GM06990 (cell line): Measurements from ENCODE around the gene LMF1.

Experiments
- DNase-seq: peaks from one replicate; pipeline ENCODE4 v3.0.0-alpha.2; 2011; ENCODE audit not compliant: insufficient read length; ENCODE audit errors: extremely low read depth
- H3K27me3 ChIP-seq: replicated peaks from 2 replicates; pipeline ENCODE4 v1.6.0; 2011; ENCODE audit warnings: low read length; ENCODE audit not compliant: control insufficient read depth, insufficient read depth
- H3K36me3 ChIP-seq: 2 replicates; pipeline ENCODE4 v1.5.1; 2011; ENCODE audit warnings: low read length; ENCODE audit not compliant: control insufficient read depth, insufficient read depth
- H3K4me3 ChIP-seq: replicated peaks from 2 replicates; pipeline ENCODE4 v1.5.1; 2011; ENCODE audit warnings: low read depth, mild to moderate bottlenecking, control low read depth, low read length
- CTCF ChIP-seq: IDR thresholded peaks from 2 replicates; pipeline ENCODE4 v1.5.1; 2011; ENCODE audit warnings: low read length, control low read depth, mild to moderate bottlenecking, inconsistent platforms; ENCODE audit not compliant: insufficient read depth, poor library complexity, severe bottlenecking

LMF1 gene

GRCh38 chr16:828891-829290, 141.9 kb downstream of the LMF1 start:
- Histone ChIP-seq H3K27me3 (no peaks in the 10 kb centered on the region), H3K4me3 (no peak overlapping the region), H3K36me3 (no peaks in the 10 kb centered on the region)
- TF ChIP-seq CTCF: no peak
- DNase-seq: no peak

GRCh38 chr16:827513-827912, 143.3 kb downstream of the LMF1 start:
- Histone ChIP-seq H3K36me3 (no peaks in the 10 kb centered on the region), H3K27me3 (no peaks in the 10 kb centered on the region), H3K4me3 (no peak overlapping the region)
- DNase-seq: no peak
- TF ChIP-seq CTCF: no peak

GRCh38 chr16:825341-826061, 145.3 kb downstream of the LMF1 start:
- Histone ChIP-seq H3K36me3 (no peaks in the 10 kb centered on the region), H3K27me3 (no peaks in the 10 kb centered on the region), H3K4me3 (no peak overlapping the region)
- TF ChIP-seq CTCF: no peak
- no peak for DNase-seq

GRCh38 chr16:824601-825000, 146.2 kb downstream of the LMF1 start:
- no peak for DNase-seq
- Histone ChIP-seq H3K4me3 (no peak overlapping the region), H3K27me3 (no peaks in the 10 kb centered on the region)

GRCh38 chr16:824194-824593, 146.6 kb downstream of the LMF1 start:
- H3K4me3 ChIP-seq: no peak overlapping the region
- no peaks in the 10 kb centered on the region for H3K36me3 ChIP-seq
- no peaks in the 10 kb centered on the region for H3K27me3 ChIP-seq
- no peak for TF ChIP-seq CTCF
- no peak for DNase-seq

More at GRCh38 chr16:824601-825000, 146.2 kb downstream of the LMF1 start:
- TF ChIP-seq CTCF: no peak
- no peaks in the 10 kb centered on the region for H3K36me3 ChIP-seq

- H3K27me3 ChIP-seq: no peaks in the 10 kb centered on the region
- no peaks in the 10 kb centered on the region for H3K36me3 ChIP-seq
- DNase-seq: no peak
- no peak for TF ChIP-seq CTCF
- H3K4me3 ChIP-seq: no peak overlapping the region
Observed at GRCh38 chr16:822909-823297, 147.9 kb downstream of the LMF1 start.
